Mammary epithelial cell (primary cell): ENCODE measurements around the gene ELMO1.

ENCODE experiments used
- EZH2 ChIP-seq: IDR thresholded peaks from 2 replicates; pipeline ENCODE4 v1.6.1; 2012; ENCODE audit warnings: low read length, inconsistent platforms, borderline replicate concordance
- TF ChIP-seq, protein P1 (sequence below), 2 donors: IDR thresholded peaks in 1 of 2; conservative IDR thresholded peaks in 1 of 2; 2 replicates each; pipeline ENCODE4 v1.5.1; 2011 to 2012; ENCODE audit warnings: inconsistent platforms in 2 of 2, low read length in 2 of 2, mild to moderate bottlenecking in 2 of 2, control low read depth in 1 of 2, low read depth in 1 of 2; ENCODE audit not compliant: insufficient read depth in 1 of 2; ENCODE audit errors: extremely low read depth in 1 of 2

DNA sequence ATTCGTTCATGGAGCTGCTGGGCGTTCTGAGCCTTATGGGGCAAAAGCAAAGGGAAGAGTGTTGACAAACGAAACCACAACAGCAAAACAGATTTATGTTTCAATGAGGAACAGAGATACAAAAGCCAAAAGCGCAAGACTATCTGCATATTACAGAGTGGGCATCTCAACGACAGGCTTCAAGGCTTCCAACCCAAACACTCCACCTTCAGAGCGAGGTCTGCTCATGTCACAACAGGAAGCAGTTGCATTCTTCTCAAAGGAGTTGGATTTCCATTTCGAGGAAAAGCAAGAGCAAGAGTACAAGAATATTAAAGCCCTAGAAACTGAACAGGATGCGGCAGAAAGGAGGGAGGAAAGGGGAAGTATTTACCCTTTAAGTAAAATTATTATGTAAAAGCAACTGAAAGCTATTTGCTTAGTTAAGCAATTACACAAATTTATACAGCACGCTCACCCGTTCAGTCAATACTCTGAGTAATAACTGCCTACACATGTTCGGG is 189.3 kb downstream of the ELMO1 start:
- TF ChIP-seq, protein P1, sequence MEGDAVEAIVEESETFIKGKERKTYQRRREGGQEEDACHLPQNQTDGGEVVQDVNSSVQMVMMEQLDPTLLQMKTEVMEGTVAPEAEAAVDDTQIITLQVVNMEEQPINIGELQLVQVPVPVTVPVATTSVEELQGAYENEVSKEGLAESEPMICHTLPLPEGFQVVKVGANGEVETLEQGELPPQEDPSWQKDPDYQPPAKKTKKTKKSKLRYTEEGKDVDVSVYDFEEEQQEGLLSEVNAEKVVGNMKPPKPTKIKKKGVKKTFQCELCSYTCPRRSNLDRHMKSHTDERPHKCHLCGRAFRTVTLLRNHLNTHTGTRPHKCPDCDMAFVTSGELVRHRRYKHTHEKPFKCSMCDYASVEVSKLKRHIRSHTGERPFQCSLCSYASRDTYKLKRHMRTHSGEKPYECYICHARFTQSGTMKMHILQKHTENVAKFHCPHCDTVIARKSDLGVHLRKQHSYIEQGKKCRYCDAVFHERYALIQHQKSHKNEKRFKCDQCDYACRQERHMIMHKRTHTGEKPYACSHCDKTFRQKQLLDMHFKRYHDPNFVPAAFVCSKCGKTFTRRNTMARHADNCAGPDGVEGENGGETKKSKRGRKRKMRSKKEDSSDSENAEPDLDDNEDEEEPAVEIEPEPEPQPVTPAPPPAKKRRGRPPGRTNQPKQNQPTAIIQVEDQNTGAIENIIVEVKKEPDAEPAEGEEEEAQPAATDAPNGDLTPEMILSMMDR (conservative IDR thresholded peaks at IDR 0.05 in 1 of 2, IDR thresholded peaks at IDR 0.05 in 1 of 2; ENCODE audit: extremely low read depth in 1 of 2, insufficient read depth in 1 of 2, low read depth in 1 of 2, low read length in 2 of 2): no peak
- no peak for TF ChIP-seq EZH2
